ENCODE data around the gene ULBP3.
"Not testable (repeated sequence)": the region's sequence is repeated elsewhere in the genome, so short reads cannot be mapped to it uniquely, and the experiment has no call there.

The ULBP3 gene

GRCh38 chr6:150015281-150016001 is 53.5 kb downstream of the ULBP3 start:
- DNase-seq (ENCODE audit: low read depth), result not testable (repeated sequence)

DNA sequence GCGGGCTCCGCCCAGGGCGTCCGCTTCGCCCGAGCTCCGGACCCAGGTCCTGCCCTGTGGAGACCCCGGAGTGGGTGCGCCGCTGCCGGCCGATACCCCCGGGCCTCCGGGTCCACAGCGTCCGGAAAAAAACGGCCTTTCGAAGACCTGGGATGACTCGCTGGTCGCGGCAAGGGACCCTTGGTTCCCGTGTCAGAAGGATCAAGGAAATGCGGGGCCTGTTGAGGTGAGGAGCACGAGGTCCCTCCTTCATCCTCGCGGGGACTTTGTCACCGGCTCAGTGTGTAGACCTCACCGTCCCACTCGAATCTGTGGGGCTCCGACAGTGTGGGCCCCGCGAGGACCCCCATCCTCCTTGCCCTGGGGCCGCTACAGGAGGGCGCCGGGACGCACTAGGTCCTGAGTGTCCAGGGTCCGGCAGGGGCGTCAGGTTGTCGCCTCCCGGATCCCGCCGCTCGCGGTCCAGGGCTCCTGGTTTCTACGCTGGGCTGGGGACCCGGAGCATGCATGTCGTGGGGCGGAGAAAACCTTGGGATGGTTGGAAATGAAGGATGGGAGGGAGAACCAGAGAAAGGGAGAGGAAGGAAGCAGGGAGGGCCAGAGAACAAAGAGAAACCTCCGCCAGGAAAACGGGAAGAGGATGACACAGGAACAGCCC is 54.2 kb downstream of the ULBP3 start:
- DNase-seq (ENCODE audit: low read depth), result not testable (repeated sequence)

DNA sequence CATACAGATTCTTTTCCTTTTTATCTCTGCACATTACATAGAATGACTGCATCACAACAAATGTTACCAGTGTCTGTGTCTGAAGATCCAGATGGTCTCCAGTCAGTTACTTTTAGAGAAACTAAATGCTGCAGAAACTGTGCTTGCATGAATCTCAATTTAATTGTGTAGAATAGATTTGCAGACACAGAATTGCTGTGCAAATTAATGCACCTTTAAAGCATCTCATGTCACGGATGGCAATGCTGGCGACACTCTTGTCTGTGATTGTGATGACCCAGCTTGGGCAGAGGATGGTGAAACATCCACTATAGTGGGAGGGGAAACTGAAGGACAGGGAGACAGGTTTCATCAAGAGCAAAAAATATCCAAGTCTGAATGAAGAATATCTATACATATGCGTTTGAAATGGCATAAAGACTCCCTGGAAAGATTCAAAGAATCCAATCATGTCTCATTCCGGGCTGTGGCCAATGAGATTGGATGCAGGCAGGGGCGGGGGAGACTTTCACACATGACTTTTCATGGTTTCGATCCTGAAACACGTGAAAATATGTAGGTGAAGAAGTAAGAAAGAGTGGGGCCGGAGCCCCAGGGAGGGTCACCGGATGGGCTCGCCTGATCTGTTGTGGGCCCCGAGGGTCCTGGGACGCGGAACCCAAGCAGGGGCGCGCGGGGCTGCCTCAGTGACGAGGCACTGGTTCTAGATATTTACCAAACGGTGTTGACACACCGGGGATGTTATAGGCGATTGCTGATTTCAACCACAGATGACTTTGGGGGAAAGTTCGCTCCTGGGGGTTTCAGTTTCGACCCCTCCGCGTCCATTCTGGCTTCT is 54.9 kb downstream of the ULBP3 start:
- not testable (repeated sequence) for DNase-seq (ENCODE audit: low read depth)

- not testable (repeated sequence) for DNase-seq (ENCODE audit: low read depth)
Observed at GRCh38 chr6:150012846-150013784, 55.8 kb downstream of the ULBP3 start.
